H1 (cell line): ENCODE data around the gene FOXN4. TPM values are rescaled to one million over a fixed set of nuclear protein-coding genes. Genes with fewer than 3 reads are reported as not detected.

Source experiments
- CTCF ChIA-PET: fragments of 300-600 bp; sonication (Branson Sonifier 250); formaldehyde crosslinking; loops from one replicate; lab custom pipeline; 2021; ENCODE audit not compliant: partially characterized antibody; lab: Charles Lee
- POLR2A ChIA-PET: fragments of 300-600 bp; sonication (Branson Sonifier 250); formaldehyde crosslinking; loops from one replicate; lab custom pipeline; 2021; ENCODE audit warnings: inconsistent platforms; ENCODE audit not compliant: partially characterized antibody; lab: Charles Lee
- DNase-seq, 2 experiments: peaks; one replicate each; pipeline versions ENCODE4 v3.0.0 to v3.0.0-alpha.2; 2010 to 2022; ENCODE audit warnings: low spot score in 2 of 2, low read depth in 1 of 2, mixed read lengths in 1 of 2
- FAIRE-seq: peaks from 2 replicates; lab custom pipeline; 2011; peaks lifted over from hg19 to GRCh38; lab: Jason Lieb, UNC
- H2AFZ ChIP-seq: 2 replicates; pipeline ENCODE4 v1.8.1; 2012; ENCODE audit warnings: low read length, inconsistent platforms
- H2AK5ac ChIP-seq: 2 replicates; pipeline ENCODE4 v1.6.1; 2013; ENCODE audit warnings: low read depth, low read length
- H2BK120ac ChIP-seq: replicated peaks from 2 replicates; pipeline ENCODE3; 2013; ENCODE audit warnings: low read depth, low read length, inconsistent platforms
- H2BK12ac ChIP-seq: 2 replicates; pipeline ENCODE4 v1.6.1; 2013; ENCODE audit warnings: low read depth, low read length
- H2BK15ac ChIP-seq: 2 replicates; pipeline ENCODE4 v1.6.1; 2013; ENCODE audit warnings: low read length
- H2BK20ac ChIP-seq: 2 replicates; pipeline ENCODE4 v1.6.1; 2013; ENCODE audit warnings: low read length
- H2BK5ac ChIP-seq: 2 replicates; pipeline ENCODE4 v1.6.1; 2013; ENCODE audit warnings: low read depth, low read length
- H3K14ac ChIP-seq: 2 replicates; pipeline ENCODE4 v1.6.1; 2013; ENCODE audit warnings: inconsistent platforms; ENCODE audit not compliant: insufficient read length
- H3K18ac ChIP-seq: 2 replicates; pipeline ENCODE4 v1.6.1; 2013; ENCODE audit warnings: low read length; ENCODE audit errors: extremely low read depth
- H3K23ac ChIP-seq: 2 replicates; pipeline ENCODE4 v1.6.1; 2013; ENCODE audit warnings: inconsistent platforms; ENCODE audit not compliant: insufficient read length
- H3K23me2 ChIP-seq: 2 replicates; pipeline ENCODE4 v1.6.1; 2013; ENCODE audit warnings: low read depth, low read length
- H3K27ac ChIP-seq: 2 replicates; pipeline ENCODE4 v1.6.1; 2011; ENCODE audit warnings: low read depth, low read length, inconsistent platforms
- H3K27me3 ChIP-seq, 4 experiments: replicated peaks in 1 of 4; 1 replicate in 1 of 4; 2 replicates in 3 of 4; pipeline versions ENCODE4 v1.6.1 to v1.8.1; 2011 to 2013; ENCODE audit warnings: low read length in 3 of 4, mild to moderate bottlenecking in 3 of 4, inconsistent platforms in 2 of 4, mixed read lengths in 2 of 4, moderate library complexity in 1 of 4; ENCODE audit not compliant: control insufficient read depth in 3 of 4, insufficient read depth in 3 of 4; ENCODE audit errors: extremely low read depth in 1 of 4
- H3K36me3 ChIP-seq, 4 experiments: 2 replicates each; pipeline versions ENCODE4 v1.6.1 to v1.8.1; 2011 to 2013; ENCODE audit warnings: mild to moderate bottlenecking in 4 of 4, low read length in 3 of 4, moderate library complexity in 2 of 4, control low read depth in 1 of 4, inconsistent platforms in 1 of 4; ENCODE audit not compliant: insufficient read depth in 4 of 4, control insufficient read depth in 2 of 4
- H3K4ac ChIP-seq: replicated peaks from 2 replicates; pipeline ENCODE3; 2013; ENCODE audit warnings: low read length, low read depth, mixed read lengths, inconsistent platforms; ENCODE audit not compliant: insufficient read length
- H3K4me1 ChIP-seq, 4 experiments: replicated peaks in 1 of 4; 1 replicate in 1 of 4; 2 replicates in 3 of 4; pipeline versions ENCODE4 v1.6.1 to v1.8.1; 2011 to 2013; ENCODE audit warnings: low read length in 3 of 4, inconsistent platforms in 2 of 4, mixed read lengths in 1 of 4; ENCODE audit not compliant: insufficient read depth in 4 of 4, control insufficient read depth in 3 of 4
- H3K4me2 ChIP-seq, 2 experiments: 2 replicates each; pipeline versions ENCODE4 v1.6.1 to v1.8.1; 2011 to 2013; ENCODE audit warnings: low read depth in 2 of 2, low read length in 2 of 2, control low read depth in 1 of 2, inconsistent platforms in 1 of 2, mild to moderate bottlenecking in 1 of 2; ENCODE audit not compliant: insufficient read depth in 1 of 2
- H3K4me3 ChIP-seq, 4 experiments: fragments of 200-600, 300-600 bp in 1 of 4; sonication (generic), shearing (Covaris generic), sonication (Bioruptor Twin) in 1 of 4; 2 replicates each; pipeline versions ENCODE4 v1.5.1 to v1.8.1; 2011 to 2016; ENCODE audit warnings: low read length in 4 of 4, low read depth in 3 of 4, control low read depth in 2 of 4, inconsistent platforms in 2 of 4, mild to moderate bottlenecking in 2 of 4, mixed read lengths in 1 of 4, moderate library complexity in 1 of 4; ENCODE audit not compliant: insufficient read depth in 2 of 4; ENCODE audit errors: extremely low read depth in 1 of 4
- H3K56ac ChIP-seq: replicated peaks from 2 replicates; pipeline ENCODE3; 2013; ENCODE audit warnings: low read depth, mild to moderate bottlenecking, mixed read lengths, low read length, inconsistent platforms; ENCODE audit not compliant: insufficient read length
- H3K79me1 ChIP-seq: 2 replicates; pipeline ENCODE4 v1.6.1; 2013; ENCODE audit warnings: low read depth, low read length, control low read depth
- H3K79me2 ChIP-seq, 2 experiments: 2 replicates each; pipeline versions ENCODE4 v1.6.1 to v1.8.1; 2012 to 2013; ENCODE audit warnings: low read length in 2 of 2, mild to moderate bottlenecking in 2 of 2, inconsistent platforms in 1 of 2; ENCODE audit not compliant: insufficient read depth in 2 of 2, control insufficient read depth in 1 of 2
- H3K9ac ChIP-seq, 4 experiments: replicated peaks in 1 of 4; 1 replicate in 1 of 4; 2 replicates in 3 of 4; pipeline versions ENCODE4 v1.6.1 to v1.8.1; 2011 to 2013; ENCODE audit warnings: low read depth in 3 of 4, low read length in 3 of 4, control low read depth in 2 of 4, mild to moderate bottlenecking in 2 of 4, moderate library complexity in 2 of 4, inconsistent platforms in 1 of 4; ENCODE audit errors: extremely low read depth in 1 of 4
- H3K9me3 ChIP-seq, 2 experiments: 2 replicates each; pipeline versions ENCODE4 v1.6.1 to v1.8.1; 2012 to 2013; ENCODE audit warnings: mild to moderate bottlenecking in 2 of 2, moderate library complexity in 2 of 2, control low read depth in 1 of 2, inconsistent platforms in 1 of 2, low read depth in 1 of 2, low read length in 1 of 2, mixed read lengths in 1 of 2; ENCODE audit not compliant: insufficient read depth in 2 of 2
- H4K20me1 ChIP-seq, 2 experiments: replicated peaks in 1 of 2; 2 replicates each; pipeline versions ENCODE3 to v1.8.1; 2011 to 2013; ENCODE audit warnings: inconsistent platforms in 2 of 2, low read length in 2 of 2, mild to moderate bottlenecking in 1 of 2; ENCODE audit not compliant: insufficient read depth in 2 of 2, control insufficient read depth in 1 of 2
- H4K5ac ChIP-seq: 2 replicates; pipeline ENCODE4 v1.6.1; 2013; ENCODE audit warnings: low read length, low read depth, mixed read lengths, inconsistent platforms; ENCODE audit not compliant: insufficient read length
- H4K8ac ChIP-seq: 2 replicates; pipeline ENCODE4 v1.8.0; 2013; ENCODE audit warnings: mild to moderate bottlenecking, moderate library complexity, low read length, inconsistent platforms; ENCODE audit not compliant: insufficient read depth; ENCODE audit errors: extremely low read depth
- H4K91ac ChIP-seq: replicated peaks from 2 replicates; pipeline ENCODE3; 2013; ENCODE audit warnings: low read length, mixed read lengths, inconsistent platforms; ENCODE audit not compliant: insufficient read length
- CBX8 ChIP-seq: fragments of 300-800, 300-1000 bp; sonication (generic); IDR thresholded peaks from 2 replicates; pipeline ENCODE4 v1.7.1; 2016; ENCODE audit warnings: low read depth, low read length, borderline replicate concordance
- EZH2 ChIP-seq: fragments of 200-600 bp; sonication (generic); IDR thresholded peaks from 2 replicates; pipeline ENCODE4 v1.7.1; 2012; ENCODE audit warnings: low read depth, mild to moderate bottlenecking, moderate library complexity, low read length, inconsistent platforms; ENCODE audit not compliant: severe bottlenecking
- HDAC2 ChIP-seq, 2 experiments: fragments of 300-600 bp in 1 of 2; sonication (generic) in 1 of 2; IDR thresholded peaks; 2 replicates each; pipeline ENCODE4 v1.6.1; 2011 to 2012; ENCODE audit warnings: low read depth in 2 of 2, low read length in 2 of 2, mild to moderate bottlenecking in 2 of 2, moderate library complexity in 2 of 2, borderline replicate concordance in 1 of 2, inconsistent platforms in 1 of 2
- JUN ChIP-seq: IDR thresholded peaks from 2 replicates; pipeline ENCODE4 v1.6.1; 2011; ENCODE audit warnings: low read depth, mild to moderate bottlenecking, improper control_type of control experiment, low read length
- KDM1A ChIP-seq: fragments of 200-600, 300-600 bp; sonication (generic); IDR thresholded peaks from 2 replicates; pipeline ENCODE4 v1.7.1; 2016; ENCODE audit warnings: mild to moderate bottlenecking, low read length, borderline replicate concordance
- POLR2AphosphoS5 ChIP-seq: IDR thresholded peaks from 2 replicates; pipeline ENCODE4 v1.6.1; 2011; ENCODE audit warnings: low read depth, low read length
- SIX5 ChIP-seq: IDR thresholded peaks from 2 replicates; pipeline ENCODE4 v1.6.1; 2011; ENCODE audit warnings: mild to moderate bottlenecking, low read depth, low read length
- YY1 ChIP-seq: IDR thresholded peaks from 2 replicates; pipeline ENCODE4 v1.6.1; 2011; ENCODE audit warnings: low read depth, mild to moderate bottlenecking, low read length
- WGBS, 2 experiments: shearing (Covaris generic) in 1 of 2; methylation state at CpG; one replicate each; pipeline versions ENCODE4 v1.1.6 to v1.1.7; 2013 to 2015; ENCODE audit warnings: low lambda C conversion rate in 2 of 2, mixed read lengths in 2 of 2, inconsistent platforms in 1 of 2, low coverage in 1 of 2, missing lambda C conversion rate in 1 of 2; ENCODE audit not compliant: insufficient replicate concordance in 2 of 2, insufficient coverage in 1 of 2, insufficient read length in 1 of 2; ENCODE audit errors: extremely low coverage in 1 of 2, missing lambda C conversion rate in 1 of 2; 5-methylcytosine and 5-hydroxymethylcytosine counted together
- polyA plus RNA-seq, 7 experiments: library from polyadenylated mRNA; depleted of rRNA in 3 of 7; stranded (reverse) in 5 of 7; unstranded in 2 of 7; fragments of >200 nt in 5 of 7; fragments of 200-250 nt in 2 of 7; gene quantifications; 1 replicate in 5 of 7; 2 replicates in 1 of 7; 4 replicates in 1 of 7; pipeline versions ENCODE4 v1.2.1 to v1.2.3, GENCODE V29; 2011 to 2013; ENCODE audit warnings: missing spikeins in 2 of 7, mixed read lengths in 2 of 7
- total RNA-seq: library from RNA; stranded (reverse); fragmentation: NEBNext Ultra II Directional; extraction: Animal tissue kit (Norgen Biotek cat#: 25700); gene quantifications from 2 replicates; pipeline ENCODE4 v1.2.1, GENCODE V29; 2021
- TF ChIP-seq, protein P1 (sequence below): IDR thresholded peaks from 2 replicates; pipeline ENCODE4 v1.6.1; 2011; ENCODE audit warnings: low read depth, mild to moderate bottlenecking, low read length; ENCODE audit not compliant: insufficient read depth

FOXN4 gene
- total and polyA plus RNA-seq, 2 of the 8 experiments (the other 6 are each of a cell fraction or from before 2014, with no cell fraction given): 0.26 to 0.29 TPM

DNA sequence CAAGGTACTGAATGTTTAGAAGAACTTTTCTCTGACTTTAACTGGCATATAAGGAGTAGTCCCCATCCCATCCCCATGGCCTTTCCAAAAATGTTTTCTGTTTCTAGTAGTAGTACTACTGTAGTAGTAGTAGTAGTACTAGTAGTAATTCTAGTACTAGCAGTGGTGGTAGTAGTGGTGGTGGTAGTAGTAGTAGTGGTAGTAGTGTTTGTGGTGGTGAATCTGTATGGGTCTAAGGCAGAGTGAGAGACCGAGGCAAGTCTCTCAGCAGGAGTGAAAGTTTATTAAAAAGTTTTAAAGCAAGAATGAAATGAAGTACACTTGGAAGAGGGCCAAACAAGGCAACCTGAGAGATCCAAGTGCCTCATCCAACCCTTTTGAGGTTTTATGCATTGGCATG is 58.6 kb downstream of the FOXN4 start:
- no peak overlapping the region for H3K27ac ChIP-seq
- no peak overlapping the region for H3K4me3 ChIP-seq
- H4K91ac ChIP-seq: no peak overlapping the region
- TF ChIP-seq JUN (no peak), POLR2AphosphoS5 (no peak), KDM1A (no peak), YY1 (no peak), EZH2 (no peak), SIX5 (no peak), CBX8 (no peak), HDAC2 (IDR thresholded peaks at IDR 0.05; ENCODE audit: borderline replicate concordance in 1 of 2, low read depth in 2 of 2, low read length in 2 of 2) (no peak)
- TF ChIP-seq, protein P1, sequence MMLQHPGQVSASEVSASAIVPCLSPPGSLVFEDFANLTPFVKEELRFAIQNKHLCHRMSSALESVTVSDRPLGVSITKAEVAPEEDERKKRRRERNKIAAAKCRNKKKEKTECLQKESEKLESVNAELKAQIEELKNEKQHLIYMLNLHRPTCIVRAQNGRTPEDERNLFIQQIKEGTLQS: no peak

More for the DNA sequence above, 58.6 kb downstream of the FOXN4 start:
- Histone ChIP-seq H4K20me1 (peaks cover 0 to 1% of the 10 kb centered on the region in 2 experiments), H2BK120ac (no peak overlapping the region), H3K23ac (no peak overlapping the region), H2BK20ac (no peak overlapping the region), H3K18ac (no peak overlapping the region), H2AFZ (no peak overlapping the region), H3K4me2 (no peak overlapping the region), H2BK15ac (no peak overlapping the region), H3K4ac (no peak overlapping the region), H4K5ac (no peak overlapping the region), H2BK12ac (no peak overlapping the region), H3K79me1 (no peaks in the 10 kb centered on the region), H4K8ac (no peak overlapping the region), H3K23me2 (no peaks in the 10 kb centered on the region), H3K9ac (no peak overlapping the region), H3K4me1 (no peaks in the 10 kb centered on the region), H3K27me3 (0 out of 7 replicates have a peak, but pooled peaks cover 0 to 2% (median 0%) of the 10 kb centered on the region in 4 experiments), H3K56ac (no peak overlapping the region), H2BK5ac (no peak overlapping the region), H3K9me3 (peaks cover 9 to 15% of the 10 kb centered on the region in 2 experiments; a peak in 2 of 4 replicates), H3K36me3 (peaks cover 0 to 11% (median 0%) of the 10 kb centered on the region in 4 experiments; a peak in 1 of 8 replicates), H3K79me2 (no peaks in the 10 kb centered on the region), H3K14ac (no peak overlapping the region), H2AK5ac (no peak overlapping the region)
- POLR2A ChIA-PET: no interaction called here
- 86% methylated on average over 1 of the region's 1 CpG; no CpG with 5 or more reads in 1 of the 2 experiments for WGBS, 2 experiments
- CTCF ChIA-PET: no interaction called here
- no peak for DNase-seq
- FAIRE-seq: no peak
